ENCODE data around the gene DBF4.
A peak's percentile ranks its signal among the peaks of the same experiment; 100 is the strongest.
"Not testable (repeated sequence)": the region's sequence is repeated elsewhere in the genome, so short reads cannot be mapped to it uniquely, and the experiment has no call there.

Gene DBF4

GRCh38 chr7:87882151-87882937 is 6.1 kb downstream of the DBF4 start:
- no peak for DNase-seq (ENCODE audit: low read depth)

GRCh38 chr7:87885018-87885417 is 8.7 kb downstream of the DBF4 start:
- DNase-seq (ENCODE audit: low read depth): no peak

GRCh38 chr7:87886875-87887274 is 10.6 kb downstream of the DBF4 start:
- peak; percentile 36 for DNase-seq (ENCODE audit: low read depth)

GRCh38 chr7:87895363-87895762 is 19.1 kb downstream of the DBF4 start:
- DNase-seq (ENCODE audit: low read depth): no peak

GRCh38 chr7:87899255-87899654 is 23.0 kb downstream of the DBF4 start:
- DNase-seq (ENCODE audit: low read depth): no peak

GRCh38 chr7:87907136-87907906 is 31.0 kb downstream of the DBF4 start:
- DNase-seq (ENCODE audit: low read depth): peak; percentile 39

- not testable (repeated sequence) for DNase-seq (ENCODE audit: low read depth)
These were observed 32.5 kb downstream of the DBF4 start for GRCh38 chr7:87908814-87909213.

- no peak for DNase-seq (ENCODE audit: low read depth)
These were observed 35.8 kb downstream of the DBF4 start for GRCh38 chr7:87912121-87912520.

GRCh38 chr7:87918740-87919139 is 42.4 kb downstream of the DBF4 start:
- no peak for DNase-seq (ENCODE audit: low read depth)

- no peak for DNase-seq (ENCODE audit: low read depth)
These were observed 43.6 kb downstream of the DBF4 start for GRCh38 chr7:87919875-87920274.

- DNase-seq (ENCODE audit: low read depth): no peak
These were observed 44.3 kb downstream of the DBF4 start for GRCh38 chr7:87920578-87920977.

GRCh38 chr7:87922759-87923395 is 46.6 kb downstream of the DBF4 start:
- DNase-seq (ENCODE audit: low read depth): not testable (repeated sequence)

GRCh38 chr7:87926581-87927461 is 50.5 kb downstream of the DBF4 start:
- DNase-seq (ENCODE audit: low read depth): peak; percentile 5

GRCh38 chr7:87933605-87933952 is 57.3 kb downstream of the DBF4 start:
- no peak for DNase-seq (ENCODE audit: low read depth)

- DNase-seq (ENCODE audit: low read depth): peak; percentile 88
These were observed 57.8 kb downstream of the DBF4 start, which contains the start of gene ADAM22 for GRCh38 chr7:87933953-87934698. Gene ADAM22, plus strand, starts transcription at chr7:87934251. Its CDS starts 215 bp downstream, at chr7:87934466.

- DNase-seq (ENCODE audit: low read depth): peak; percentile 5
These were observed 58.5 kb downstream of the DBF4 start for GRCh38 chr7:87934699-87935383.

- no peak for DNase-seq (ENCODE audit: low read depth)
These were observed 59.1 kb downstream of the DBF4 start for GRCh38 chr7:87935384-87935706.

GRCh38 chr7:87941138-87941537 is 64.8 kb downstream of the DBF4 start:
- DNase-seq (ENCODE audit: low read depth): no peak

GRCh38 chr7:87944547-87944946 is 68.3 kb downstream of the DBF4 start:
- no peak for DNase-seq (ENCODE audit: low read depth)

GRCh38 chr7:87945926-87946325 is 69.6 kb downstream of the DBF4 start:
- not testable (repeated sequence) for DNase-seq (ENCODE audit: low read depth)

GRCh38 chr7:87948371-87948770 is 72.1 kb downstream of the DBF4 start:
- no peak for DNase-seq (ENCODE audit: low read depth)
